ENCODE measurements around the gene PALM3.
"Not testable (repeated sequence)": the region's sequence is repeated elsewhere in the genome, so short reads cannot be mapped to it uniquely, and the experiment has no call there.

Gene PALM3

DNA sequence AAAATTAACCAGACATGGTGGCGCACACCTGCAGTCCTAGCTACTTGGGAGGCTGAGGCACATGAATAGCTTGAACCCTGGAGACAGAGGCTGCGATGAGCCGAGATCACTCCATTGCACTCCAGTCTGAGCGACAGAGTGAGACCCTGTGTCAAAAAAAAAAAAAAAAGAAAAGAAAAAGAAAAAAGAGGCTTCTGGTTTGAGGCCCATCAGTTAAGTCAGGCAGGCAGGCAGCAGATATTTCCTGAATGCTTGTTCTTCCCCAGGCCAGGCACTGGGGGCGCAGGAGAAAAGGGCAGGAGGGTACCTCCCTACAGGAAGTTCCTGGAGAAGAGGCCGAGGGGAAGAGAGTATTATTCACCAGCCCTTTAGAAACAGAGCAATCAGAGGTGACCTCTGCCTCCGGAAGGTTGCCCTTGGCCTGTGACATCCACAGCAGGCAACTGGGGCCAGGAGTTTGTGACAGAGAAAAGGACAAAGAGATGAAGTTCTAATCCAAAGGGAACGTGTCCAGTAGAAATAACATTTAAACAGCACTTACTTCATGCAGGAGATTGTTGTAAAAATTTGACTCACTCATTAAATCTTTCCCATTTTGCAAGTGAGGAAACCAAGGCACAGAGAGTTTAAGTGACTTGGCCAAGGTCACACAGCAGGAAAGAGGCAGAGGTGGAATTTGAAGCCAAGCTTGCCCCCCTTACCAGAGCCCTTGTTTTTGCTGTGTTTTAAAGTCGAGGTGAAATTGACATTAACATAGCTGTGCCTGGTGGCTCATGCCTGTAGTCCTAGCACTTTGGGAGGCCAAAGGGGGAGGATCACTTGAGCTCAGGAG is 38.3 kb downstream of the PALM3 start:
- no peaks in the 10 kb centered on the region for H4K20me1 ChIP-seq
- H3K4me2 ChIP-seq: peak overlapping the region; percentile 14; the same call in 1 of the 2 replicates
- H3K9ac ChIP-seq: no peak overlapping the region
- 0 out of 2 replicates have a peak overlapping the region, but pooled peaks have one; percentile 31 for H3K27ac ChIP-seq
- H3K4me1 ChIP-seq: peaks cover 31% of the 10 kb centered on the region
- no peaks in the 10 kb centered on the region for H3K36me3 ChIP-seq
- H3K4me3 ChIP-seq: no peak overlapping the region
- H3K9me3 ChIP-seq: no peaks in the 10 kb centered on the region
- TF ChIP-seq Cebpa-rat (IDR thresholded peaks at IDR 0.05): no peak
- no peaks in the 10 kb centered on the region for H3K27me3 ChIP-seq

DNA sequence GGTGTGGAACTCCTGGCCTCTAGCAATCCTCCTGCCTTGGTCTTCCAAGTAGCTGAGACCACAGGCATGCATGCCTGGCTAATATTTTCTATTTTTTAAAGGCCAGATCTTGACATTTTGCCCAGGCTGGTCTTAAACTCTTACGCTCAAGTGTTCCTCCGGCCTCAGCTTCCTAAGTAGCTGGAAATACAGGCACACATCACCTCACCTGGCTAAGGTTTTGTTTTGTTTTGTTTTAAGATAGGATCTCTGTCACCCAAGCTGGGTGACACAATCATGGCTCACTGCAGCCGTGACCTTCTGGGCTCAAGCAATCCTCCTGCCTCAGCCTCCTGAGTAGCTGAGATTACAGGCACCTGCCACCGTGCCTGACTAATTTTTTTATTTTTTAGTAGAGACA is 39.4 kb downstream of the PALM3 start:
- no peak overlapping the region for H3K4me2 ChIP-seq
- no peak overlapping the region for H3K9ac ChIP-seq
- no peak overlapping the region for H3K27ac ChIP-seq
- no peak overlapping the region for H3K4me3 ChIP-seq
- no peaks in the 10 kb centered on the region for H4K20me1 ChIP-seq
- no peaks in the 10 kb centered on the region for H3K36me3 ChIP-seq
- H3K27me3 ChIP-seq: no peaks in the 10 kb centered on the region
- H3K4me1 ChIP-seq: peaks cover 34% of the 10 kb centered on the region
- no peaks in the 10 kb centered on the region for H3K9me3 ChIP-seq
- TF ChIP-seq Cebpa-rat (IDR thresholded peaks at IDR 0.05): no peak

DNA sequence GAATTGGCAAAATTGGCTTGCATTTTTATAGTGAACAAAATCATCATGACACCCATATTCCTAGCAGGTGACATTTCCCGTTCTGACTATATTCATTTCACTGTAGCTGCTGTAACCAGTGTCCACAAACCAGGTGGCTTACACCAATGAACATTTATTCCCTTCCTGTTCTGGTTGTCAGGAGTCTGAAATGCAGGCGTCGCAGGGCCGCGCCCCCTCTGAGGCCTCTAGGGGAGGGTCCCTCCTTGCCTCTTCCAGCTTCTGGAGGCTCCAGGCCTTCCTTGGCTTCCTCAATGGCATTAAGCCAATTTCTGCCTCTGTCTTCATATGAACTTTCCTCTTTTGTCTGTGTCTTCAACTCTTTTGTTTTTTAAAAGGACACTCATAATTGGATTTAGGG is 40.4 kb downstream of the PALM3 start:
- no peak overlapping the region for H3K27ac ChIP-seq
- H3K4me2 ChIP-seq: no peak overlapping the region
- no peak overlapping the region for H3K9ac ChIP-seq
- H3K9me3 ChIP-seq: no peaks in the 10 kb centered on the region
- no peak overlapping the region for H3K4me3 ChIP-seq
- H3K36me3 ChIP-seq: no peaks in the 10 kb centered on the region
- H4K20me1 ChIP-seq: no peaks in the 10 kb centered on the region
- H3K27me3 ChIP-seq: no peaks in the 10 kb centered on the region
- TF ChIP-seq Cebpa-rat (IDR thresholded peaks at IDR 0.05): no peak
- H3K4me1 ChIP-seq: peaks cover 39% of the 10 kb centered on the region

DNA sequence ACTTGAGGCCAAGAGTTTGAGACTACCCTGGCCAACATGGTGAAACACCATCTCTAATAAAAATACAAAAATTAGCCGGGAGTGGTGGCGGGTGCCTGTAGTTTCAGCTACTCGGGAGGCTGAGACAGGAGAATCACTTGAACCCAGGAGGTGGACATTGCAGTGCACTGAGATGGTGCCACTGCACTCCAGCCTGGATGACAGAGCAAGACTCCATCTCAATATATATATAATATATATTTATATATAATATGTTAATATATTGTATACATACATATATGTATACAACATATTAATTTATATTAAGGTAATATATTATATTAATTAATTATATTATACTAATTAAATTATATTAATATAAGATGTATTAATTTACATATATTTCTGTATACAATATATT is 42.1 kb downstream of the PALM3 start:
- H3K4me3 ChIP-seq, H3K36me3 ChIP-seq, H3K9me3 ChIP-seq, H3K9ac ChIP-seq, H3K27me3 ChIP-seq, H3K27ac ChIP-seq, H4K20me1 ChIP-seq, H3K4me2 ChIP-seq: not testable (repeated sequence)
- peaks cover 51% of the 10 kb centered on the region for H3K4me1 ChIP-seq

DNA sequence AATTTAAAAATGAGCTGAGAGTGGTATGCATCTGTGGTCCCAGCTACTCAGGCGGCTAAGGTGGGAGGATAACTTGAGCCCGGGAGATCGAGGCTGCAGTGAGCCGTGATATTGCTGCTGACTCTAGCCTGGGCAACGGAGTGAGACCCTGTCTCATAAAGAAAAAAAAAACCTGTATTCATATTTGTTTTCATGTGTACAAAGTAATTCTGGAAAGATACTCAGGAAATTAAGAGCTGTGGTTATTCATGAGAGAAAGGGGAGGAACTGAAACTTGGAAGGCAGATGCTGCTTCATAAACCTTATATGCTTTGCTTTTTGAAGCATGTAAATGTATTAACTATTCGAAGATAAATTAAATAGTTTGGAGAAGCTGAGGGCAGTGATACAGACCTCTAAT is 42.8 kb downstream of the PALM3 start:
- Histone ChIP-seq H3K4me3 (no peak overlapping the region), H3K9ac (no peak overlapping the region), H3K36me3 (no peaks in the 10 kb centered on the region), H3K27me3 (no peaks in the 10 kb centered on the region), H3K4me2 (peak overlapping the region; percentile 64), H3K4me1 (peaks cover 58% of the 10 kb centered on the region), H4K20me1 (no peaks in the 10 kb centered on the region), H3K27ac (no peak overlapping the region), H3K9me3 (no peaks in the 10 kb centered on the region)
- no peak for TF ChIP-seq Cebpa-rat (IDR thresholded peaks at IDR 0.05)

DNA sequence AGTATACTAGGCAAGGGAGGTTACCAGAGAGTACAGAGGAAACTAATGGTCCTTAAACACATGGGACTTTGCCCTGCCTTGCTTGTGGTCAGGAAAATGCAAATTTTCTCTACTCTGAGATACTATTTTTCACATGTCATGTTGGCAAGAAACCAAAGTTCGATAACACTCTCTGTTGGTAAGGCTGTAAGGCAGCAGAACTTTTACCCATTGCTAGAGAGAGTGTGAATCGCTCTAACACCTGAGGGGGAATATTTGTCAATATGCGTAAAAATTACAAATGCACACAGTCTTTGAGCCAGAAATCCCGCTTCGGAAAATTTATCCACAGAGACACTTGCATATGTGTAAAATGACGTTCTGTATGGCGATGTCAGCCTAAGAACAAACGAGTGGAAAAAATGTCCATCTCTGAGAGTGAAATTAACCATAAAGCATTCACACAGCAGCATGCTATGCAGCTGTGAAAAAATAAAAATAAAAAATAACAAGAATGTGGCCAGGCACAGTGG is 46.3 kb downstream of the PALM3 start:
- H3K4me3 ChIP-seq: no peak overlapping the region
- no peaks in the 10 kb centered on the region for H3K36me3 ChIP-seq
- no peaks in the 10 kb centered on the region for H3K27me3 ChIP-seq
- H3K4me1 ChIP-seq: peaks cover 45% of the 10 kb centered on the region
- H3K9ac ChIP-seq: no peak overlapping the region
- no peak for TF ChIP-seq Cebpa-rat (IDR thresholded peaks at IDR 0.05)
- H3K4me2 ChIP-seq: peak overlapping the region; percentile 78
- peak overlapping the region; percentile 27; the same call in 1 of the 2 replicates for H3K27ac ChIP-seq
- H4K20me1 ChIP-seq: no peaks in the 10 kb centered on the region
- no peaks in the 10 kb centered on the region for H3K9me3 ChIP-seq

DNA sequence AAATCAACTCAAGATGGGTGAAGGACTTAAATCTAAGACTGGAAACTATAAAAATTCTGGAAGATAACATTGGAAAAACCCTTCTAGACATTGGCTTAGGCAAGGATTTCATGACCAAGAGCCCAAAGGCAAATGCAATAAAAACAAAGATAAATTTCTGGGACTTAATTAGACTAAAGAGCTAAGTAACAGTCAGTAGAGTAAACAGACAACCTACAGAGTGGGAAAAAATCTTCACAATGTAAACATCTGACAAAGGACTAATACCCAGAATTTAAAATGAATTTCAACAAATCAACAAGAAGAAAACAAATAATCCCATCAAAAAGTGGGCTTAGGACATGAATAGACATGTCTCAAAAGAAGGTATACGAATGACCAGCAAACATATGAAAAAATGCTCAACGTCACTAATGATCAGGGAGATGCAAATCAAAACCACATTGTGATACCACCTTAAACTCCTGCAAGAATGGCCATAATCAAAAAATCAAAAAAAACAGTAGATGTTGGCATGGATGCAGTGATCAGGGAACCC is 49.4 kb downstream of the PALM3 start:
- H3K27ac ChIP-seq: no peak overlapping the region
- H3K4me2 ChIP-seq: no peak overlapping the region
- TF ChIP-seq Cebpa-rat (IDR thresholded peaks at IDR 0.05): no peak
- H3K9ac ChIP-seq: no peak overlapping the region
- H3K27me3 ChIP-seq: no peaks in the 10 kb centered on the region
- H3K9me3 ChIP-seq: no peaks in the 10 kb centered on the region
- H3K4me1 ChIP-seq: peaks cover 38% of the 10 kb centered on the region
- H4K20me1 ChIP-seq: no peaks in the 10 kb centered on the region
- H3K36me3 ChIP-seq: no peaks in the 10 kb centered on the region
- H3K4me3 ChIP-seq: no peak overlapping the region

DNA sequence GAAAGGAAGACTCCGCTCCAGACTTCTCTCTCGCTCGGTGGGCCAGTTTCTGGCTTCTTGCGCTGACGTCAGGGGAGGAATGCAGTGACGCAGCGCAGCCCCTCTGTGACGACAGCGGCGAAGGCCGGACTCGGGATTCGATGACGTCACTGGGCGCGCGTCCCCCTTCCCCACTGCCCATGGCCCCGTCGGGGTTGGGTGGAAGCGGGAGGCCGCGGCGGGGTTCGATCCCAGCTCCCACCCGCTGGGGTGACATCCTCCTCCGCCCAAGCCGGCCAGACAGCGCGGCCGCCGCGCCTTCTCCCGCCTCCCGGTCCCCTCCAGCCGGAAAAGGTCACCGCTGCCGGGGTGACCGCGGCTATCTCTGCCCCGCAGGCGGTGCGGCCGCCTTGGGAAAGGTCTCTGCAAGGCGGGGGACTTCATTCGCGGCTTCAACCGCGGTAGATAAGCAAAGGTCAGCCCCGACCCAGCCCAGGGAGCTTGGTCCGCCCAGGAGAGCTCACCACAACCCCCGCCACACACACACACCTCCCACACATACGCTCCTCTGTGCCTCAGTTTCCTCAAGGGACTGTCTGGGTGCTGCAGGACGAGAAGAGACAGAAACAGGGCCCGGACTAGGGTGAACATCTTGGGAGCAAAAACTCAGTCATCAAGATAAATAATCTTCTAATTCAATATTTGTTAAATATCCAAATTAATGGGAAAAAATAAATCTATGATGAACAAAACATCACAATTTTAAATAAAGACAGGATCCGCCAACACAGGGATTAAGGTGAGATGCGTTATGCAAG is 54.9 kb downstream of the PALM3 start:
- H3K4me1 ChIP-seq: peaks cover 53% of the 10 kb centered on the region
- H3K9me3 ChIP-seq: no peaks in the 10 kb centered on the region
- H3K4me2 ChIP-seq: peak overlapping the region; percentile 97
- no peaks in the 10 kb centered on the region for H3K36me3 ChIP-seq
- peak overlapping the region; percentile 88 for H3K4me3 ChIP-seq
- no peak for TF ChIP-seq Cebpa-rat (IDR thresholded peaks at IDR 0.05)
- H4K20me1 ChIP-seq: no peaks in the 10 kb centered on the region
- no peaks in the 10 kb centered on the region for H3K27me3 ChIP-seq
- peak overlapping the region; percentile 94 for H3K27ac ChIP-seq
- H3K9ac ChIP-seq: peak overlapping the region; percentile 94

DNA sequence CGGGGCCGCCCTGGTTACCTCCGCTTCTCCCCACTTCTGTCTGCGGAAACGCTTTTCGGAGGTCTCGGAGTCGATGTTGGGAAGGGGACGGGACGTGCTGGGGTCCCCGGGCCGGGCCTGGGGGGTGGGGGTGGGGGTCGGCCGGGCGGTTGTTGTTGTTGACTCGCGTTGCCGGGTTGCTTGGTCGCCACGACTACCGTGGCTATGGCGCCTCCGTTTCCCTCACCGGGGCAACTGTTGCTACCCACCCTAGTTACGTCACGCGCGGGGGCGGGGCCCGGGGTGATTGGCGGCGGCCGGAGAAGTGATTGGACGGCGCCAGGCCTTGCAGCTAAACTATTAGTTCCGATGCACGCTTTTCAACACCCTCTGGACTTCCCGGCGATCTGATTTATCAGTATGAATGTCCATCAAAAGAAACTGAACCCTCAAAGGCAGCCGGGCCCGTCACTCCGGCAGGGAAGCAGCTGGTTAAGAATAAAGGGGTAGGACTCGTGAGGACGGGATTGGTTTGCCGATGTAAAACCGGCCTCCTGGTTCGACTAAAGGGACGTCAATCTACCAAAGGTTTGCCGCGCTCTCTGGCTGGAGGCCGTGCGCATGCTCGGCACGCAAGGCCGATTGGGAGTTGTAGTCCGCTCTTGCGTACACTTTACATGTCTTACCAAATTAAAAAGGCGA is 55.7 kb downstream of the PALM3 start, which contains the start of gene RFX1:
TSS of gene RFX1 (minus strand) at position 236 of the 681 bp plus-strand sequence. CDS start 12,477 bp downstream, outside the sequence.
- no peaks in the 10 kb centered on the region for H3K27me3 ChIP-seq
- H3K4me2 ChIP-seq: peak within 1 kb of the TSS; percentile 97
- H3K36me3 ChIP-seq: no peaks in the 10 kb centered on the region
- peak within 1 kb of the TSS; percentile 94 for H3K9ac ChIP-seq
- H3K27ac ChIP-seq: peak within 1 kb of the TSS; percentile 94
- no peaks in the 10 kb centered on the region for H3K9me3 ChIP-seq
- peak within 1 kb of the TSS; percentile 88 for H3K4me3 ChIP-seq
- no peak for TF ChIP-seq Cebpa-rat (IDR thresholded peaks at IDR 0.05)
- H3K4me1 ChIP-seq: peaks cover 60% of the 10 kb centered on the region
- no peaks in the 10 kb centered on the region for H4K20me1 ChIP-seq
